Measurements from ENCODE around the gene FBLN2.

DNA sequence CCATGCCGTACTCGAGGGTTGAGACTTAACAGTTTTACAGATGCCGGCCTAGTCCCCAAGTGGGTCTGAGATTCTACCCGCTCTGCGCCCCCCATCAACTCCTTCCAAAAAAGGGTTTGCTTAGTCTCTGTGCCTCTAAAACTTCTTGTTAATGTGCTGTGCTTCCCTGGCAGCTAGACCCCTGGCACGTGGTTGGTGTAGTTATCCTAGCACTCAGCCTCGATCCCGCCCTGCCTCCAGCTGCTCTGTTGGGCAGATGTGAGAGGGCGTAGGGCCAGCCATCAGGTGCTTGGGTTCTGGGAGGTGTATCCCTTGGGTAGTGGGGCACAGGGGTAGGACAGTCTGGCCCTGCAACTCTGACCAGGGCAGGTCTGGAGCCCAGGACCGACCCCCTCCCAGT is 79.5 kb downstream of the FBLN2 start:
- TF ChIP-seq, protein P1, sequence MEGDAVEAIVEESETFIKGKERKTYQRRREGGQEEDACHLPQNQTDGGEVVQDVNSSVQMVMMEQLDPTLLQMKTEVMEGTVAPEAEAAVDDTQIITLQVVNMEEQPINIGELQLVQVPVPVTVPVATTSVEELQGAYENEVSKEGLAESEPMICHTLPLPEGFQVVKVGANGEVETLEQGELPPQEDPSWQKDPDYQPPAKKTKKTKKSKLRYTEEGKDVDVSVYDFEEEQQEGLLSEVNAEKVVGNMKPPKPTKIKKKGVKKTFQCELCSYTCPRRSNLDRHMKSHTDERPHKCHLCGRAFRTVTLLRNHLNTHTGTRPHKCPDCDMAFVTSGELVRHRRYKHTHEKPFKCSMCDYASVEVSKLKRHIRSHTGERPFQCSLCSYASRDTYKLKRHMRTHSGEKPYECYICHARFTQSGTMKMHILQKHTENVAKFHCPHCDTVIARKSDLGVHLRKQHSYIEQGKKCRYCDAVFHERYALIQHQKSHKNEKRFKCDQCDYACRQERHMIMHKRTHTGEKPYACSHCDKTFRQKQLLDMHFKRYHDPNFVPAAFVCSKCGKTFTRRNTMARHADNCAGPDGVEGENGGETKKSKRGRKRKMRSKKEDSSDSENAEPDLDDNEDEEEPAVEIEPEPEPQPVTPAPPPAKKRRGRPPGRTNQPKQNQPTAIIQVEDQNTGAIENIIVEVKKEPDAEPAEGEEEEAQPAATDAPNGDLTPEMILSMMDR (IDR thresholded peaks at IDR 0.05): no peak
- TF ChIP-seq POLR2A (IDR thresholded peaks at IDR 0.05) (no peak), EP300 (IDR thresholded peaks at IDR 0.05) (no peak), POLR2AphosphoS5 (IDR thresholded peaks at IDR 0.05) (no peak)

Measured in gastroesophageal sphincter (tissue), 3 donors.